Body of pancreas (tissue), 4 donors: ENCODE measurements around the gene MYBL2. TPM values are rescaled to one million over a fixed set of nuclear protein-coding genes. Genes with fewer than 3 reads are reported as not detected.

Source experiments
- ATAC-seq: fragments of 150-250 bp; one replicate; pipeline ENCODE4 v1.9.1; 2016
- DNase-seq, 4 donors: peaks; one replicate each; pipeline ENCODE4 v3.0.0-alpha.2; 2019
- H3K27ac ChIP-seq, 4 donors: fragments of 200-600 bp; sonication (generic); 1 replicate in 3 of 4; 2 replicates in 1 of 4; pipeline versions ENCODE4 v1.5.1 to v1.6.1; 2016 to 2019; ENCODE audit warnings: mild to moderate bottlenecking in 1 of 4, mixed read lengths in 1 of 4, moderate library complexity in 1 of 4
- H3K27me3 ChIP-seq, 2 donors: fragments of 200-600 bp; sonication (generic); one replicate each; pipeline ENCODE4 v1.6.0; 2016; ENCODE audit warnings: mild to moderate bottlenecking in 1 of 2
- H3K36me3 ChIP-seq, 2 donors: fragments of 200-600 bp; sonication (generic); replicated peaks in 1 of 2; 2 replicates each; pipeline ENCODE4 v1.5.1; 2016; ENCODE audit warnings: low read depth in 2 of 2; ENCODE audit not compliant: insufficient read depth in 1 of 2
- H3K4me1 ChIP-seq: fragments of 200-600 bp; sonication (generic); one replicate; pipeline ENCODE4 v1.6.0; 2016
- H3K4me3 ChIP-seq, 2 donors: fragments of 200-600 bp; sonication (generic); 1 replicate in 1 of 2; 2 replicates in 1 of 2; pipeline ENCODE4 v1.5.1; 2016 to 2019
- H3K9me3 ChIP-seq, 3 donors: fragments of 200-600 bp; sonication (generic); 1 replicate in 2 of 3; 2 replicates in 1 of 3; pipeline ENCODE4 v1.5.1; 2016
- POLR2A ChIP-seq, 3 donors: fragments of 450-650 bp; IDR thresholded peaks; one replicate each; pipeline ENCODE4 v1.6.1; 2016; ENCODE audit warnings: antibody characterized with exemption in 3 of 3, mild to moderate bottlenecking in 2 of 3
- WGBS, 2 donors: methylation state at CpG; one replicate each; pipeline ENCODE4 v1.1.5; 2017; 5-methylcytosine and 5-hydroxymethylcytosine counted together
- intact Hi-C: fragments of 100-400 bp; cut with DNase I; formaldehyde crosslinking; loops from one replicate; pipeline ENCODE4 v1.15.1; 2023
- total RNA-seq, 2 donors: library from RNA; depleted of rRNA; stranded (reverse); fragments of >200 nt; gene quantifications; one replicate each; pipeline ENCODE4 v1.1.0, GENCODE V29; 2016
- TF ChIP-seq, protein P1 (sequence below), 7 experiments: fragments of 450-650 bp in 4 of 7; fragments of 200-600 bp in 3 of 7; sonication (generic) in 3 of 7; IDR thresholded peaks; one replicate each; pipeline ENCODE4 v1.5.1; 2016 to 2019; ENCODE audit warnings: antibody characterized with exemption in 7 of 7

Gene MYBL2
- total RNA-seq, 2 donors from 2014 or later, result 3.0 to 3.6 TPM

DNA sequence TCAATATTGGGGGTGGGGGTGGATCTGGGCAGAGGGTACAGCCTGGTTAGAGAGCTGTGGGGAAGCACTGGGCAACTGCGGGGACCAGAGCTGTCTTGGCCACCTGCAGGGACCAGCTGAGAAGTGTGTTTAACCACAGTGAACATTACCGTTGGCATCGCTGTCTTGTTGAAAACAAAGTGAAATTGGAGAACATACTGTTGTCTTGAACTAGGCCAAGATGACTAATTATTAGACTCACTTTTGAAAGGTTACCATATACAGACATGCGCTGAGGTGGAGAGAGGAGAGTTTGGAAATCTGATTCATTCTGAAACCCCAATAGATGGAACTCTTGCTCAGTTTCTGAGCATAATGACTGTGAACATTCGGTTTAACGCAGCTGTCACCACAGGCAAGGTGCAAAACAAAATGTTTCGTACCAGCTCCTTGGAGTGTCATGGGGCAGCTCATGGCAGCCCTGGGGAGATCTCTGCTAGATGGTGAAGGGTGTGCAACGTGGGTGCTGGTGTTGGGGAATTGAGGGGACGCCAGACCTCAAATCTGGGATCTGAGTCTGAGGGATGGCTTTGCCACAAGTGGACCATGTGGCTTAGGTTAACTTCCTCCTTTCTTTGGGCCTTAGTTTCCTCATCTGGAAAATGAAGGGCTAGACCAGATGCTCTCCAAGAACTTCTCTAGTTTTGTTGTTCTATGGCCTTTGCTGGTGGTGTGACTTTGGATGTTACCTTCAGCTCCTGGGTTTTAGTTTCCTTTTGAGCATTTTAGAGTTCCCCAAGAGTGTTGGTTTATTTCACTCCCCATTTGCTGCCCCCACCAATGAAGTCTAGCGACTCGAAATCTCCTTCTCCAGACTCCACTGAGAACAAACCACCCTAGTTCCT lies 84.5 kb downstream of the MYBL2 start:
- Histone ChIP-seq H3K27me3 (no peaks in the 10 kb centered on the region), H3K4me3 (no peak overlapping the region), H3K4me1 (peaks cover 4% of the 10 kb centered on the region), H3K27ac (no peak overlapping the region), H3K36me3 (no peaks in the 10 kb centered on the region), H3K9me3 (no peaks in the 10 kb centered on the region)
- no peak for ATAC-seq
- 49 to 53% methylated on average over 11 of the region's 11 CpGs for WGBS, 2 donors
- DNase-seq, result no peak
- intact Hi-C loops, result loop anchor here (5.0 kb wide), 1 partner anchor 331 kb away; no protein-coding TSS in a partner anchor
- TF ChIP-seq POLR2A (IDR thresholded peaks at IDR 0.05), result no peak
- TF ChIP-seq, protein P1, sequence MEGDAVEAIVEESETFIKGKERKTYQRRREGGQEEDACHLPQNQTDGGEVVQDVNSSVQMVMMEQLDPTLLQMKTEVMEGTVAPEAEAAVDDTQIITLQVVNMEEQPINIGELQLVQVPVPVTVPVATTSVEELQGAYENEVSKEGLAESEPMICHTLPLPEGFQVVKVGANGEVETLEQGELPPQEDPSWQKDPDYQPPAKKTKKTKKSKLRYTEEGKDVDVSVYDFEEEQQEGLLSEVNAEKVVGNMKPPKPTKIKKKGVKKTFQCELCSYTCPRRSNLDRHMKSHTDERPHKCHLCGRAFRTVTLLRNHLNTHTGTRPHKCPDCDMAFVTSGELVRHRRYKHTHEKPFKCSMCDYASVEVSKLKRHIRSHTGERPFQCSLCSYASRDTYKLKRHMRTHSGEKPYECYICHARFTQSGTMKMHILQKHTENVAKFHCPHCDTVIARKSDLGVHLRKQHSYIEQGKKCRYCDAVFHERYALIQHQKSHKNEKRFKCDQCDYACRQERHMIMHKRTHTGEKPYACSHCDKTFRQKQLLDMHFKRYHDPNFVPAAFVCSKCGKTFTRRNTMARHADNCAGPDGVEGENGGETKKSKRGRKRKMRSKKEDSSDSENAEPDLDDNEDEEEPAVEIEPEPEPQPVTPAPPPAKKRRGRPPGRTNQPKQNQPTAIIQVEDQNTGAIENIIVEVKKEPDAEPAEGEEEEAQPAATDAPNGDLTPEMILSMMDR (IDR thresholded peaks at IDR 0.05), result no peak

GRCh38 chr20:43752051-43752360 lies 85.1 kb downstream of the MYBL2 start:
- intact Hi-C loops, result loop anchor here (5.0 kb wide), 1 partner anchor 330 kb away; no protein-coding TSS in a partner anchor
- no peak for ATAC-seq
- peaks cover 4% of the 10 kb centered on the region for H3K4me1 ChIP-seq
- H3K9me3 ChIP-seq, result no peaks in the 10 kb centered on the region
- 54 to 60% methylated on average over 2 to 4 of the region's 4 CpGs for WGBS, 2 donors
- DNase-seq, result no peak
- no peak overlapping the region for H3K4me3 ChIP-seq
- TF ChIP-seq POLR2A (IDR thresholded peaks at IDR 0.05), result no peak
- TF ChIP-seq, protein P1 (IDR thresholded peaks at IDR 0.05), result no peak
- H3K27me3 ChIP-seq, result no peaks in the 10 kb centered on the region
- H3K36me3 ChIP-seq, result no peaks in the 10 kb centered on the region
- no peak overlapping the region for H3K27ac ChIP-seq

- H3K36me3 ChIP-seq, result no peaks in the 10 kb centered on the region
- H3K9me3 ChIP-seq, result no peaks in the 10 kb centered on the region
- no peaks in the 10 kb centered on the region for H3K27me3 ChIP-seq
- DNase-seq (peak in 2 of 4 donors; percentile 11 to 56), ATAC-seq (no peak)
- intact Hi-C loops, result loop anchor here (5.0 kb wide), 1 partner anchor 330 kb away; no protein-coding TSS in a partner anchor
- TF ChIP-seq, protein P1 (IDR thresholded peaks at IDR 0.05), result no peak
- no peak for TF ChIP-seq POLR2A (IDR thresholded peaks at IDR 0.05)
- no peak overlapping the region for H3K4me3 ChIP-seq
- 64 to 78% methylated on average over 13 of the region's 13 CpGs for WGBS, 2 donors
- H3K27ac ChIP-seq, result no peak overlapping the region
- H3K4me1 ChIP-seq, result peaks cover 4% of the 10 kb centered on the region
These were observed 85.8 kb downstream of the MYBL2 start for GRCh38 chr20:43752561-43753301.

DNA sequence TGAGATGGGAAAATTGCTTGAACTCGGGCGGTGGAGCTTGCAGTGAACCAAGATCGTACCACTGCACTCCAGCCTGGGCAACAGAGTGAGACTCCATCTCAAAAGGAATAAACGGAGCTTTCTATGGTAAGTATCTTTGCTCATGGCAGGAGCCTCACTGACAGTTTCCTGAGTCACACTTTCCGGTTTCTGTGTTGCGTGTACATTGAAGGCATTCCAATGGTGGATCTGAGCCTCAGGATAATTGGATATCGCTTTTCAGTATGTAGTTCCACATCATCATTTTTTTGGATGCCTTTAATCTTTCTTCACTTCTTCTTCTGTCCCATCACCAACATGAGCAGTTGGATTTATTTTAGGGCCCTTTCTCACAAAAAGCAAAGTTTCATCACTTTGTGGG lies 88.5 kb downstream of the MYBL2 start:
- Histone ChIP-seq H3K36me3 (no peaks in the 10 kb centered on the region), H3K4me3 (no peak overlapping the region), H3K27ac (no peak overlapping the region), H3K4me1 (no peaks in the 10 kb centered on the region), H3K9me3 (no peaks in the 10 kb centered on the region), H3K27me3 (no peaks in the 10 kb centered on the region)
- DNase-seq (no peak), ATAC-seq (no peak)
- intact Hi-C loops, result no loop called here
- WGBS, 2 donors, result 71 to 74% methylated on average over 7 of the region's 7 CpGs
- TF ChIP-seq, protein P1 (IDR thresholded peaks at IDR 0.05), result no peak
- no peak for TF ChIP-seq POLR2A (IDR thresholded peaks at IDR 0.05)
